ENCODE results near the gene GPX7. TPM values are rescaled to one million over a fixed set of nuclear protein-coding genes. Genes with fewer than 3 reads are reported as not detected.

The GPX7 gene
- total RNA-seq, 5 donors from 2014 or later (not counting 1 experiment from before 2014, with no cell fraction given): 13.4 to 28.1 (median 22.9) TPM

DNA sequence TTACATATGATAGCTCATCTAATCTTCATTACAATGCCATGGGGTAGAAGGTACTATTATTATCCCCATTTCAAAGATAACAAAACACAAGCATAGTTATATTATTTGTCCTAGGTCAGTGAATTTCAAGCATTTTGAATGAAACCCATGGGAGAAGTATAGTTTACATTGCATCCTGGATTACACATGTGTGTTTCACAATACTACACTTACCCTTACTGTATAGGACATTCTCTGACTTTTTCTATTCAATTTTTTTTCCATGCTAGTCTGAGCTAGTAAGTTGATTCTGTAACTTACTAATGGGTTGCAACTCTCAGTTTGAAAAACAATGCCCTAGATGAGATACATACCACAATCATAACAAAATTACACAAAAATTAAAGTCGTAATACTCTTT is 8.7 kb upstream of the GPX7 start:
- H3K36me3 ChIP-seq (ENCODE audit: control insufficient read depth in 2 of 2, extremely low read depth in 1 of 2, insufficient read depth in 1 of 2, low read length in 1 of 2): no peaks in the 10 kb centered on the region
- H3K36me3 Mint-ChIP-seq: no peaks in the 10 kb centered on the region
- 80% methylated on average over 1 of the region's 1 CpG for WGBS (ENCODE audit: insufficient coverage)
- ChIA-PET CTCF (no interaction called here), POLR2A (no interaction called here)
- no peaks in the 10 kb centered on the region for H3K27me3 ChIP-seq (replicated peaks in 1 of 2; ENCODE audit: control insufficient read depth in 2 of 2, extremely low read depth in 1 of 2, insufficient read depth in 2 of 2, low read length in 1 of 2)
- no peaks in the 10 kb centered on the region for H3K9me3 Mint-ChIP-seq
- no peak overlapping the region for H3K4me3 ChIP-seq (ENCODE audit: control insufficient read depth in 1 of 2, extremely low read depth in 1 of 2, low read length in 1 of 2)
- H3K27me3 Mint-ChIP-seq: no peaks in the 10 kb centered on the region
- no peak overlapping the region for H3K4me3 Mint-ChIP-seq
- DNase-seq (no peak), ATAC-seq (replicated peaks in 1 of 4) (no peak)
- no peak overlapping the region for H3K27ac Mint-ChIP-seq
- H3K9me3 ChIP-seq: no peaks in the 10 kb centered on the region
- no peaks in the 10 kb centered on the region for H3K4me1 ChIP-seq (ENCODE audit: control insufficient read depth in 1 of 2, extremely low read depth in 1 of 2, insufficient read depth in 2 of 2, low read length in 2 of 2)
- no peak overlapping the region for H3K27ac ChIP-seq (ENCODE audit: low read length)
- peaks cover 0 to 10% (median 0%) of the 10 kb centered on the region in 3 donors for H3K4me1 Mint-ChIP-seq

DNA sequence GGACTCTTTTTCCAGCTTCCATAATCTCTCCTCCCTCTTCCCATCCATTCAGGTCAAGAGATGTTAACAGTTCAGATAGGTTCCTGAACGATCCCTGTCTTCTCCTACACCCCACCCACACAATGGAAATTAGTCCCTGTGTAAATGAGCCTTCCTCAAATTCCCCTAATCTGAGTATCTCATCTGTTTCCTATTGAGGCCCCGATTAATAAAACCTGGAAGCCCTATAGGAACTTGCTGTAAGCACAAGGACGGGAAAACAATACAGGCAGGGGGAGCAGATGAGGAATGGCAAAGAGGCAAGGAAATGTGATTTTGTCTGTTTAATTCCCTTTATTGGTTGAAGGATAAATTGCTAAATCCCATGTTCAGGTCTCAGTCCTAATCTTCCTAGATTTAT is 7.1 kb upstream of the GPX7 start:
- no peak overlapping the region for H3K4me3 ChIP-seq (ENCODE audit: control insufficient read depth in 1 of 2, extremely low read depth in 1 of 2, low read length in 1 of 2)
- ATAC-seq (replicated peaks in 1 of 4) (no peak), DNase-seq (no peak)
- H3K36me3 ChIP-seq (ENCODE audit: control insufficient read depth in 2 of 2, extremely low read depth in 1 of 2, insufficient read depth in 1 of 2, low read length in 1 of 2): no peaks in the 10 kb centered on the region
- no peak overlapping the region for H3K27ac Mint-ChIP-seq
- H3K36me3 Mint-ChIP-seq: no peaks in the 10 kb centered on the region
- H3K4me1 Mint-ChIP-seq: peaks cover 0 to 10% (median 0%) of the 10 kb centered on the region in 3 donors
- no peak overlapping the region for H3K27ac ChIP-seq (ENCODE audit: low read length)
- no peaks in the 10 kb centered on the region for H3K27me3 ChIP-seq (replicated peaks in 1 of 2; ENCODE audit: control insufficient read depth in 2 of 2, extremely low read depth in 1 of 2, insufficient read depth in 2 of 2, low read length in 1 of 2)
- no peaks in the 10 kb centered on the region for H3K4me1 ChIP-seq (ENCODE audit: control insufficient read depth in 1 of 2, extremely low read depth in 1 of 2, insufficient read depth in 2 of 2, low read length in 2 of 2)
- no CpG with 5 or more reads among the region's 3 CpGs for WGBS (ENCODE audit: insufficient coverage)
- H3K9me3 Mint-ChIP-seq: no peaks in the 10 kb centered on the region
- H3K27me3 Mint-ChIP-seq: no peaks in the 10 kb centered on the region
- ChIA-PET POLR2A (no interaction called here), CTCF (no interaction called here)
- H3K9me3 ChIP-seq: no peaks in the 10 kb centered on the region
- H3K4me3 Mint-ChIP-seq: no peak overlapping the region

DNA sequence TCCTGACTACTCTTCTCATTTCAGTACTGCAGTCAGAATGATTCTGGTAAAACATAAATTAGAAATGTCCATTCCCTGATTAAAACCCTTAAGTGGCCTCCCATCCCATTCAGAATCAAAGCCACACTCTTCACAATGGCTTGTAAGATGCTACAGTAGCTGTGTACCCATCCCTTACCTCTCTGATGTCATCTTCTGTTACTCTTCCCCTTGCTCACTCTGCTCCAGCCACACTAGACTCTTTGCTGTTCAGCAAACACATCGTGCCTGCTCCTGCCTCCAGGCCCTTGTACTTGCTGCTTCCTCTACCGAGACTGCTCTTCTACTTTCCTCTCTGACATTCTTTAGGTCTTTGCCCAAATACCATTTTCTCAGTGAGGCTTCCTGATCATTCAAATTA is 4.3 kb upstream of the GPX7 start:
- Mint-ChIP-seq H3K27ac (no peak overlapping the region), H3K27me3 (no peaks in the 10 kb centered on the region), H3K36me3 (no peaks in the 10 kb centered on the region), H3K4me1 (peaks cover 13 to 21% (median 17%) of the 10 kb centered on the region in 3 donors), H3K9me3 (no peaks in the 10 kb centered on the region), H3K4me3 (no peak overlapping the region)
- peaks cover 7 to 17% of the 10 kb centered on the region in 2 experiments for H3K4me1 ChIP-seq (ENCODE audit: control insufficient read depth in 1 of 2, extremely low read depth in 1 of 2, insufficient read depth in 2 of 2, low read length in 2 of 2)
- H3K27me3 ChIP-seq (replicated peaks in 1 of 2; ENCODE audit: control insufficient read depth in 2 of 2, extremely low read depth in 1 of 2, insufficient read depth in 2 of 2, low read length in 1 of 2): no peaks in the 10 kb centered on the region
- no peak overlapping the region for H3K4me3 ChIP-seq (ENCODE audit: control insufficient read depth in 1 of 2, extremely low read depth in 1 of 2, low read length in 1 of 2)
- DNase-seq (no peak), ATAC-seq (replicated peaks in 1 of 4) (no peak)
- ChIA-PET POLR2A (no interaction called here), CTCF (no interaction called here)
- H3K36me3 ChIP-seq (ENCODE audit: control insufficient read depth in 2 of 2, extremely low read depth in 1 of 2, insufficient read depth in 1 of 2, low read length in 1 of 2): no peaks in the 10 kb centered on the region
- WGBS (ENCODE audit: insufficient coverage): 71% methylated on average over 2 of the region's 2 CpGs
- H3K27ac ChIP-seq (ENCODE audit: low read length): no peak overlapping the region
- no peaks in the 10 kb centered on the region for H3K9me3 ChIP-seq

DNA sequence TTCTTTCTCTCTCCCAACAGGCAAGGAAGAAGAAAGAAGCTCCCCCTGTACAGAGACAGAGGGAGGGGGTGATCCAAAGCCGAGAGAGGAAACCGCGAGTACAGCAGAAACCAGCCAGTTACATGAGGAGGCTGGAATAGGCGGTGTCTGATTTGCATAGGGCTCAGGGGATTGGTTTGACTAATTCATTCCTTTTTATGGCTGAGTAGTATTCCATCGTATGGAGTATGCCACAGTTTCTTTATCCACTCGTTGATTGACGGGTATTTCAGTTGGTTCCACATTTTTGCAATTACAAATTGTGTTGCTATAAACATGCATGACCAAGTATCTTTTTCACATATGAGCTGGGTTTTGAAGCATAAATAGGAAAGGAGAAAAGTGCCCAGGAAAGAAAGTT is 3.4 kb upstream of the GPX7 start:
- Mint-ChIP-seq H3K36me3 (no peaks in the 10 kb centered on the region), H3K4me3 (no peak overlapping the region), H3K4me1 (peaks cover 21 to 28% (median 25%) of the 10 kb centered on the region in 3 donors), H3K27me3 (no peaks in the 10 kb centered on the region), H3K27ac (no peak overlapping the region), H3K9me3 (no peaks in the 10 kb centered on the region)
- H3K9me3 ChIP-seq: no peaks in the 10 kb centered on the region
- H3K27ac ChIP-seq (ENCODE audit: low read length): no peak overlapping the region
- H3K27me3 ChIP-seq (replicated peaks in 1 of 2; ENCODE audit: control insufficient read depth in 2 of 2, extremely low read depth in 1 of 2, insufficient read depth in 2 of 2, low read length in 1 of 2): no peaks in the 10 kb centered on the region
- POLR2A ChIA-PET: interaction anchor here (0.5 to 0.7 kb wide), 2 partner anchors 35 to 83 kb away, joined by 5 to 8 read pairs; no protein-coding TSS in a partner anchor
- WGBS (ENCODE audit: insufficient coverage): no CpG with 5 or more reads among the region's 7 CpGs
- H3K4me3 ChIP-seq (ENCODE audit: control insufficient read depth in 1 of 2, extremely low read depth in 1 of 2, low read length in 1 of 2): no peak overlapping the region
- no peak for ATAC-seq (replicated peaks in 1 of 4)
- CTCF ChIA-PET: interaction anchor here in 1 of 2 donors (0.7 kb wide), 1 partner anchor 88 kb away, joined by 3 read pairs; no protein-coding TSS in a partner anchor
- no peak for DNase-seq
- peaks cover 9 to 25% of the 10 kb centered on the region in 2 experiments for H3K4me1 ChIP-seq (ENCODE audit: control insufficient read depth in 1 of 2, extremely low read depth in 1 of 2, insufficient read depth in 2 of 2, low read length in 2 of 2)
- H3K36me3 ChIP-seq (ENCODE audit: control insufficient read depth in 2 of 2, extremely low read depth in 1 of 2, insufficient read depth in 1 of 2, low read length in 1 of 2): no peaks in the 10 kb centered on the region

DNA sequence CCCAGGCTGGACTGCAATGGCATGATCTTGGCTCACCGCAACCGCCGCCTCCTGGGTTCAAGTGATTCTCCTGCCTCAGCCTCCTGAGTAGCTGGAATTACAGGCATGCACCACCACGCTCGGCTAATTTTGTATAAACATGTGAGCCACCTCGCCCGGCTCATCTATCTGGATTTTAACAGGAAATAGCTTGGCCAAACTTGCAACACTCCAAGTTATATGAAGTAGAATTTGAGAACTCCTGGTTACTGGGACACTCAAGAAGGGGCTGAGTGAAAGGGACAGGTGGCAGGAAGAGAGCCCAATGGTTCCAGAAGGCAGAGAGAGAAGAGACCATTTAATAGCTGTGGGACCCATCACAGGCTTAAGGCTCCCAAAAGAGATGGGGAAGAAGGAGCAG is 2.9 kb upstream of the GPX7 start:
- peaks cover 26 to 33% (median 30%) of the 10 kb centered on the region in 3 donors for H3K4me1 Mint-ChIP-seq
- no CpG with 5 or more reads among the region's 7 CpGs for WGBS (ENCODE audit: insufficient coverage)
- Histone ChIP-seq H3K27me3 (replicated peaks in 1 of 2; ENCODE audit: control insufficient read depth in 2 of 2, extremely low read depth in 1 of 2, insufficient read depth in 2 of 2, low read length in 1 of 2) (no peaks in the 10 kb centered on the region), H3K36me3 (ENCODE audit: control insufficient read depth in 2 of 2, extremely low read depth in 1 of 2, insufficient read depth in 1 of 2, low read length in 1 of 2) (no peaks in the 10 kb centered on the region), H3K4me1 (ENCODE audit: control insufficient read depth in 1 of 2, extremely low read depth in 1 of 2, insufficient read depth in 2 of 2, low read length in 2 of 2) (peaks cover 9 to 29% of the 10 kb centered on the region in 2 experiments), H3K9me3 (no peaks in the 10 kb centered on the region), H3K27ac (ENCODE audit: low read length) (no peak overlapping the region), H3K4me3 (ENCODE audit: control insufficient read depth in 1 of 2, extremely low read depth in 1 of 2, low read length in 1 of 2) (no peak overlapping the region)
- H3K9me3 Mint-ChIP-seq: no peaks in the 10 kb centered on the region
- no peak for ATAC-seq (replicated peaks in 1 of 4)
- no peak overlapping the region for H3K4me3 Mint-ChIP-seq
- ChIA-PET POLR2A (interaction anchor here in 1 of 2 donors (0.7 kb wide), 1 partner anchor 34 kb away, joined by 8 read pairs; no protein-coding TSS in a partner anchor), CTCF (interaction anchor here (0.6 to 0.7 kb wide), 2 partner anchors 87 to 97 kb away, joined by 3 to 7 read pairs; no protein-coding TSS in a partner anchor)
- H3K27me3 Mint-ChIP-seq: no peaks in the 10 kb centered on the region
- no peak for DNase-seq
- H3K27ac Mint-ChIP-seq: no peak overlapping the region
- H3K36me3 Mint-ChIP-seq: no peaks in the 10 kb centered on the region

DNA sequence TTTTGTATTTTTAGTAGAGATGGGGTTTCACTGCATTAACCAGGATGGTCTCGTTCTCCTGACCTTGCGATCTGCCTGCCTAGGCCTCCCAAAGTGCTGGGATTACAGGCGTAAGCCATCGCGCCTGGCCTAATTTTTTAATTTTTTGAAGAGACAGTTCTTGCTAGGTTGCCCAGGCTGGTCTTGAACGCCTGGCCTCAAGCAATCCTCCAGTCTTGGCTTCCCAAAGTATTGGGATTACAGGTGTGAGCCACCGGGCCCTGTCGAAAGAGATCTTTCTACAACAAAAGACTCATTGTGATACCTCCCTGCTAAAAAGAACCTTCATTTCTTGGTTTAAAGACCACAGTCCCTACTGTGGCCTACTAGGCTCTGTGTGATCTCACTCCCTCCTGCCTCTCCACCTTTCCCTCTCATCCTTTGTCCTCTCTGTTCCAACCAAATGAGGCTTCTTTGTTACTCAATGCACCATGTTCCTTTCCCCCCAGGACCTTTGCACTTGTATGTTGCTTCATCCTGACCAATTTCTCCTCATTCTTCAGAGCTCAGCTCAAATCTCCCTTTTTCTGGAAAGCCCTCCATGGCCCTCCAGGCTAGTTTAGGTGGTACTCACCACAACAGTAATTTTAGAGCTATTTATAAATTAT is 1.5 kb upstream of the GPX7 start:
- WGBS (ENCODE audit: insufficient coverage): 100% methylated on average over 8 of the region's 8 CpGs
- Mint-ChIP-seq H3K27ac (peak overlapping the region; percentile 9 to 85), H3K36me3 (no peaks in the 10 kb centered on the region), H3K4me3 (peak overlapping the region in 1 of 3 donors; percentile 86), H3K4me1 (peaks cover 40 to 46% (median 43%) of the 10 kb centered on the region in 3 donors), H3K27me3 (no peaks in the 10 kb centered on the region), H3K9me3 (no peaks in the 10 kb centered on the region)
- H3K9me3 ChIP-seq: no peaks in the 10 kb centered on the region
- POLR2A ChIA-PET: interaction anchor here in 1 of 2 donors (0.6 kb wide), 1 partner anchor 196 kb away, joined by 3 read pairs; the partner anchor contains the start of genes ORC1 and PRPF38A
- DNase-seq: no peak
- no peak overlapping the region for H3K4me3 ChIP-seq (ENCODE audit: control insufficient read depth in 1 of 2, extremely low read depth in 1 of 2, low read length in 1 of 2)
- peaks cover 9 to 40% of the 10 kb centered on the region in 2 experiments for H3K4me1 ChIP-seq (ENCODE audit: control insufficient read depth in 1 of 2, extremely low read depth in 1 of 2, insufficient read depth in 2 of 2, low read length in 2 of 2)
- no peaks in the 10 kb centered on the region for H3K36me3 ChIP-seq (ENCODE audit: control insufficient read depth in 2 of 2, extremely low read depth in 1 of 2, insufficient read depth in 1 of 2, low read length in 1 of 2)
- CTCF ChIA-PET: interaction anchor here (1.0 kb wide), 2 partner anchors 33 kb away, joined by 3 read pairs; no protein-coding TSS in a partner anchor
- H3K27ac ChIP-seq (ENCODE audit: low read length): no peak overlapping the region
- ATAC-seq (replicated peaks in 1 of 4): no peak
- no peaks in the 10 kb centered on the region for H3K27me3 ChIP-seq (replicated peaks in 1 of 2; ENCODE audit: control insufficient read depth in 2 of 2, extremely low read depth in 1 of 2, insufficient read depth in 2 of 2, low read length in 1 of 2)
